HCT116 (cell line): ENCODE measurements around the gene PALMD. TPM values are rescaled to one million over a fixed set of nuclear protein-coding genes. Genes with fewer than 3 reads are reported as not detected.

Experiments used
- ATAC-seq: fragments of 200-7000 bp; cut with Tn5 transposase; 2 replicates; pipeline ENCODE4 v1.9.1; 2020; ENCODE audit warnings: mild to moderate bottlenecking, moderate library complexity
- BruUV-seq: library from RNA; stranded (reverse); fragments of 400-500 nt; replicated peaks from 2 replicates; lab custom pipeline; 2021; lab: Mats Ljungman, UMichigan
- CTCF ChIA-PET: fragments of 300-600 bp; sonication (Branson Sonifier 250); formaldehyde crosslinking; loops from one replicate; lab custom pipeline; 2021; ENCODE audit warnings: antibody characterized with exemption; lab: Charles Lee
- POLR2A ChIA-PET: fragments of 300-600, 350-600 bp; sonication (Branson Sonifier 250); formaldehyde crosslinking; loops from one replicate; lab custom pipeline; 2021; ENCODE audit warnings: antibody characterized with exemption; lab: Charles Lee
- RAD21 ChIA-PET, 2 experiments: fragments of 300-600 bp; sonication (Branson Sonifier 250); formaldehyde crosslinking; loops; one replicate each; lab custom pipeline; 2023; ENCODE audit warnings: low total read pairs in 2 of 2; ENCODE audit not compliant: uncharacterized antibody in 2 of 2, unreplicated experiment in 2 of 2, low non-redundant PET in 1 of 2; lab: Charles Lee
- DNase-seq: peaks from one replicate; pipeline ENCODE4 v3.0.0-alpha.2; 2010; ENCODE audit warnings: low read depth, low spot score
- H2AFZ ChIP-seq: fragments of 200-600 bp; shearing (Covaris generic), sonication (generic); 2 replicates; pipeline ENCODE4 v1.6.1; 2017; ENCODE audit warnings: low read depth, mixed run types, mixed read lengths, antibody characterized with exemption, low read length; ENCODE audit not compliant: poor library complexity, severe bottlenecking
- H3K27ac ChIP-seq: 2 replicates; pipeline ENCODE4 v1.5.1; 2012; ENCODE audit warnings: low read depth, low read length
- H3K27me3 ChIP-seq: fragments of 200-600 bp; sonication (generic); 2 replicates; pipeline ENCODE4 v1.6.1; 2016; ENCODE audit warnings: mixed run types, low read length, mixed read lengths; ENCODE audit not compliant: insufficient read depth
- H3K36me3 ChIP-seq, 2 experiments: fragments of 200-500 bp in 1 of 2; fragments of 200-600 bp in 1 of 2; sonication (Bioruptor generic) in 1 of 2; sonication (generic) in 1 of 2; 2 replicates each; pipeline versions ENCODE4 v1.5.1 to v1.6.1; 2014 to 2016; ENCODE audit warnings: low read length in 2 of 2, inconsistent platforms in 1 of 2, mixed read lengths in 1 of 2, mixed run types in 1 of 2; ENCODE audit not compliant: insufficient read depth in 2 of 2, control insufficient read depth in 1 of 2
- H3K4me1 ChIP-seq, 2 experiments: fragments of 200-600 bp in 1 of 2; sonication (generic) in 1 of 2; 2 replicates each; pipeline versions ENCODE4 v1.5.1 to v1.6.1; 2012 to 2017; ENCODE audit warnings: low read length in 2 of 2, inconsistent platforms in 1 of 2, mild to moderate bottlenecking in 1 of 2, mixed read lengths in 1 of 2, mixed run types in 1 of 2, moderate library complexity in 1 of 2; ENCODE audit not compliant: insufficient read depth in 2 of 2, control insufficient read depth in 1 of 2
- H3K4me2 ChIP-seq: fragments of 200-600 bp; sonication (generic); 2 replicates; pipeline ENCODE4 v1.6.1; 2017; ENCODE audit warnings: mixed run types, low read length, mixed read lengths
- H3K4me3 ChIP-seq, 2 experiments: fragments of 200-600 bp in 1 of 2; sonication (generic) in 1 of 2; replicated peaks in 1 of 2; 2 replicates each; pipeline ENCODE4 v1.5.1; 2011 to 2016; ENCODE audit warnings: low read length in 2 of 2, control low read depth in 1 of 2, low read depth in 1 of 2, mild to moderate bottlenecking in 1 of 2, mixed read lengths in 1 of 2, mixed run types in 1 of 2
- H3K79me2 ChIP-seq: fragments of 200-600 bp; sonication (generic); 2 replicates; pipeline ENCODE4 v1.6.1; 2017; ENCODE audit warnings: mild to moderate bottlenecking, mixed run types, low read length, moderate library complexity, mixed read lengths; ENCODE audit not compliant: insufficient read depth
- H3K9ac ChIP-seq: fragments of 200-600 bp; sonication (generic); 2 replicates; pipeline ENCODE4 v1.6.1; 2016; ENCODE audit warnings: low read length, mixed read lengths
- H3K9me2 ChIP-seq: fragments of 200-600 bp; sonication (generic), shearing (Covaris generic); 2 replicates; pipeline ENCODE4 v1.6.1; 2017; ENCODE audit warnings: mixed run types, mild to moderate bottlenecking, moderate library complexity; ENCODE audit not compliant: insufficient read depth
- H3K9me3 ChIP-seq, 2 experiments: fragments of 200-500 bp in 1 of 2; fragments of 200-600 bp in 1 of 2; sonication (Bioruptor generic) in 1 of 2; sonication (generic) in 1 of 2; 2 replicates each; pipeline ENCODE4 v1.6.1; 2014 to 2017; ENCODE audit warnings: low read length in 2 of 2, mixed read lengths in 2 of 2, inconsistent platforms in 1 of 2, low read depth in 1 of 2, mild to moderate bottlenecking in 1 of 2, mixed run types in 1 of 2, moderate library complexity in 1 of 2; ENCODE audit not compliant: control insufficient read depth in 1 of 2, insufficient read depth in 1 of 2
- H4K20me1 ChIP-seq: fragments of 200-600 bp; sonication (generic), shearing (Covaris generic); 2 replicates; pipeline ENCODE4 v1.6.1; 2017; ENCODE audit warnings: mixed run types, mild to moderate bottlenecking, moderate library complexity; ENCODE audit not compliant: insufficient read depth
- CBX3 ChIP-seq: IDR thresholded peaks from 2 replicates; pipeline ENCODE4 v1.6.1; 2012; ENCODE audit warnings: low read depth
- CEBPB ChIP-seq: IDR thresholded peaks from 2 replicates; pipeline ENCODE4 v1.6.1; 2012; ENCODE audit warnings: low read depth
- ELF1 ChIP-seq: IDR thresholded peaks from 2 replicates; pipeline ENCODE4 v1.6.1; 2012; ENCODE audit warnings: low read depth, borderline replicate concordance
- EZH2phosphoT487 ChIP-seq: fragments of 200-600 bp; IDR thresholded peaks from 2 replicates; pipeline ENCODE4 v1.6.1; 2018; ENCODE audit warnings: antibody characterized with exemption, borderline replicate concordance
- POLR2A ChIP-seq: IDR thresholded peaks from 2 replicates; pipeline ENCODE4 v1.7.0; 2011; ENCODE audit warnings: borderline replicate concordance; ENCODE audit not compliant: insufficient read depth, insufficient read length; ENCODE audit errors: extremely low read depth
- RAD21 ChIP-seq: IDR thresholded peaks from 2 replicates; pipeline ENCODE4 v1.6.1; 2012; ENCODE audit warnings: low read depth, mild to moderate bottlenecking
- intact Hi-C: fragments of 100-400 bp; cut with micrococcal nuclease; formaldehyde crosslinking; loops from 2 replicates; pipeline ENCODE4 v1.10.0; 2022
- total RNA-seq: library from RNA; stranded (reverse); gene quantifications from one replicate; pipeline ENCODE4 v1.2.1, GENCODE V29; 2021; ENCODE audit not compliant: unreplicated experiment
- TF ChIP-seq, protein P1 (sequence below), 3 experiments: fragments of 200-600 bp in 1 of 3; sonication (generic) in 1 of 3; IDR thresholded peaks in 2 of 3; conservative IDR thresholded peaks in 1 of 3; 2 replicates each; pipeline ENCODE4 v1.5.1; 2012 to 2017; ENCODE audit warnings: low read depth in 2 of 3, low read length in 2 of 3, antibody characterized with exemption in 1 of 3, borderline replicate concordance in 1 of 3, control low read depth in 1 of 3, mild to moderate bottlenecking in 1 of 3, mixed read lengths in 1 of 3, mixed run types in 1 of 3, moderate library complexity in 1 of 3; ENCODE audit not compliant: insufficient read depth in 1 of 3
- TF ChIP-seq, protein P2 (sequence below): IDR thresholded peaks from 2 replicates; pipeline ENCODE4 v1.6.1; 2012; ENCODE audit warnings: low read depth

Gene PALMD
- total RNA-seq, 1 experiment from 2014 or later, result 0.12 TPM

DNA sequence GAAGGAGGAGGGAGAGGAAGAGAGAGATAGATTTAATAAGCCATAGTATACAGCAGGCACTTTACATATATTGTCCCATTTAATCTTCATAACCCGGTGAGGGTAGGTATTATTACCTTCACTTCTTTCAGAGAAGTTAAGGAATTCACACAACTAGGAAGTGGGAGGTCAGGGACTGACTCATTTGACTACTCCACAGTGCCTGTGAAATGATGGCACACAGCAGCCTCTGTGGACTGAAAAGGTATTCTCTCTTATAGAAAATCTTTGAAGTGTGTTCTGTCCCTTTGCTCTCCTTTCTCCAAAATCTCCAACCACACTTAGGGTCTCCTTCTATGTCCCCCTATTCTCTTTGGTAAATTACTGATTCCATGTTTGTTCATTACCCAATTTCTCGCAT is 23.9 kb downstream of the PALMD start:
- H3K4me2 ChIP-seq, result no peak overlapping the region
- intact Hi-C loops, result no loop called here
- H3K27me3 ChIP-seq, result no peaks in the 10 kb centered on the region
- RAD21 ChIA-PET, result no interaction called here
- TF ChIP-seq RAD21, result no peak
- TF ChIP-seq, protein P1, sequence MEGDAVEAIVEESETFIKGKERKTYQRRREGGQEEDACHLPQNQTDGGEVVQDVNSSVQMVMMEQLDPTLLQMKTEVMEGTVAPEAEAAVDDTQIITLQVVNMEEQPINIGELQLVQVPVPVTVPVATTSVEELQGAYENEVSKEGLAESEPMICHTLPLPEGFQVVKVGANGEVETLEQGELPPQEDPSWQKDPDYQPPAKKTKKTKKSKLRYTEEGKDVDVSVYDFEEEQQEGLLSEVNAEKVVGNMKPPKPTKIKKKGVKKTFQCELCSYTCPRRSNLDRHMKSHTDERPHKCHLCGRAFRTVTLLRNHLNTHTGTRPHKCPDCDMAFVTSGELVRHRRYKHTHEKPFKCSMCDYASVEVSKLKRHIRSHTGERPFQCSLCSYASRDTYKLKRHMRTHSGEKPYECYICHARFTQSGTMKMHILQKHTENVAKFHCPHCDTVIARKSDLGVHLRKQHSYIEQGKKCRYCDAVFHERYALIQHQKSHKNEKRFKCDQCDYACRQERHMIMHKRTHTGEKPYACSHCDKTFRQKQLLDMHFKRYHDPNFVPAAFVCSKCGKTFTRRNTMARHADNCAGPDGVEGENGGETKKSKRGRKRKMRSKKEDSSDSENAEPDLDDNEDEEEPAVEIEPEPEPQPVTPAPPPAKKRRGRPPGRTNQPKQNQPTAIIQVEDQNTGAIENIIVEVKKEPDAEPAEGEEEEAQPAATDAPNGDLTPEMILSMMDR (IDR thresholded peaks at IDR 0.05 in 2 of 3, conservative IDR thresholded peaks at IDR 0.05 in 1 of 3; ENCODE audit: borderline replicate concordance in 1 of 3, insufficient read depth in 1 of 3, low read depth in 2 of 3, low read length in 2 of 3), result no peak
- DNase-seq (no peak), ATAC-seq (no peak)
- H3K4me1 ChIP-seq, result no peaks in the 10 kb centered on the region
- no peaks in the 10 kb centered on the region for H3K9me3 ChIP-seq
- H3K9me2 ChIP-seq, result no peaks in the 10 kb centered on the region
- POLR2A ChIA-PET, result no interaction called here
- H3K9ac ChIP-seq, result no peak overlapping the region
- CTCF ChIA-PET, result no interaction called here
- H2AFZ ChIP-seq, result no peak overlapping the region
- no peak overlapping the region for H3K27ac ChIP-seq
- no TSS peak for BruUV-seq
- no peaks in the 10 kb centered on the region for H3K36me3 ChIP-seq
- H3K4me3 ChIP-seq, result no peak overlapping the region
- H4K20me1 ChIP-seq, result no peaks in the 10 kb centered on the region
- H3K79me2 ChIP-seq, result no peaks in the 10 kb centered on the region

- no peaks in the 10 kb centered on the region for H3K79me2 ChIP-seq
- no peaks in the 10 kb centered on the region for H3K36me3 ChIP-seq
- no peaks in the 10 kb centered on the region for H3K9me2 ChIP-seq
- no peak for TF ChIP-seq CBX3
- TF ChIP-seq, protein P1 (IDR thresholded peaks at IDR 0.05 in 2 of 3, conservative IDR thresholded peaks at IDR 0.05 in 1 of 3; ENCODE audit: borderline replicate concordance in 1 of 3, insufficient read depth in 1 of 3, low read depth in 2 of 3, low read length in 2 of 3), result no peak
- no peak for TF ChIP-seq ELF1
- TF ChIP-seq POLR2A, result no peak
- TF ChIP-seq CEBPB, result no peak
- no peak for TF ChIP-seq EZH2phosphoT487
- TF ChIP-seq, protein P2, sequence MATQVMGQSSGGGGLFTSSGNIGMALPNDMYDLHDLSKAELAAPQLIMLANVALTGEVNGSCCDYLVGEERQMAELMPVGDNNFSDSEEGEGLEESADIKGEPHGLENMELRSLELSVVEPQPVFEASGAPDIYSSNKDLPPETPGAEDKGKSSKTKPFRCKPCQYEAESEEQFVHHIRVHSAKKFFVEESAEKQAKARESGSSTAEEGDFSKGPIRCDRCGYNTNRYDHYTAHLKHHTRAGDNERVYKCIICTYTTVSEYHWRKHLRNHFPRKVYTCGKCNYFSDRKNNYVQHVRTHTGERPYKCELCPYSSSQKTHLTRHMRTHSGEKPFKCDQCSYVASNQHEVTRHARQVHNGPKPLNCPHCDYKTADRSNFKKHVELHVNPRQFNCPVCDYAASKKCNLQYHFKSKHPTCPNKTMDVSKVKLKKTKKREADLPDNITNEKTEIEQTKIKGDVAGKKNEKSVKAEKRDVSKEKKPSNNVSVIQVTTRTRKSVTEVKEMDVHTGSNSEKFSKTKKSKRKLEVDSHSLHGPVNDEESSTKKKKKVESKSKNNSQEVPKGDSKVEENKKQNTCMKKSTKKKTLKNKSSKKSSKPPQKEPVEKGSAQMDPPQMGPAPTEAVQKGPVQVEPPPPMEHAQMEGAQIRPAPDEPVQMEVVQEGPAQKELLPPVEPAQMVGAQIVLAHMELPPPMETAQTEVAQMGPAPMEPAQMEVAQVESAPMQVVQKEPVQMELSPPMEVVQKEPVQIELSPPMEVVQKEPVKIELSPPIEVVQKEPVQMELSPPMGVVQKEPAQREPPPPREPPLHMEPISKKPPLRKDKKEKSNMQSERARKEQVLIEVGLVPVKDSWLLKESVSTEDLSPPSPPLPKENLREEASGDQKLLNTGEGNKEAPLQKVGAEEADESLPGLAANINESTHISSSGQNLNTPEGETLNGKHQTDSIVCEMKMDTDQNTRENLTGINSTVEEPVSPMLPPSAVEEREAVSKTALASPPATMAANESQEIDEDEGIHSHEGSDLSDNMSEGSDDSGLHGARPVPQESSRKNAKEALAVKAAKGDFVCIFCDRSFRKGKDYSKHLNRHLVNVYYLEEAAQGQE, result no peak
- TF ChIP-seq, all 23 proteins: peak for 0
- Histone ChIP-seq H3K4me2 (no peak overlapping the region), H2AFZ (no peak overlapping the region), H3K27me3 (no peaks in the 10 kb centered on the region), H3K9me3 (no peaks in the 10 kb centered on the region), H3K27ac (no peak overlapping the region), H4K20me1 (no peaks in the 10 kb centered on the region), H3K4me1 (no peaks in the 10 kb centered on the region), H3K4me3 (no peak overlapping the region), H3K9ac (no peak overlapping the region)
- POLR2A ChIA-PET, result no interaction called here
- ATAC-seq, result no peak
- RAD21 ChIA-PET, result no interaction called here
- intact Hi-C loops, result no loop called here
- no TSS peak for BruUV-seq
- DNase-seq, result no peak
- CTCF ChIA-PET, result no interaction called here
These were observed 24.7 kb downstream of the PALMD start for GRCh38 chr1:99670583-99670982.
